HG03045 (cell line): ENCODE data around the gene VWA5A.

ENCODE experiments used
- ATAC-seq: cut with Tn5 transposase; IDR thresholded peaks from one replicate; pipeline ENCODE4 v1.9.1; 2021; ENCODE audit warnings: mild to moderate bottlenecking, moderate library complexity; ENCODE audit not compliant: unreplicated experiment

The VWA5A gene

GRCh38 chr11:124114942-124115781, at the start of gene VWA5A:
Gene VWA5A, plus strand, starts transcription at chr11:124115450. Its CDS starts 2,062 bp downstream, at chr11:124117512.
- peak; percentile 100 for ATAC-seq

GRCh38 chr11:124068601-124069110, 46.6 kb upstream of the VWA5A start:
- no peak for ATAC-seq

GRCh38 chr11:124069429-124070401, 45.5 kb upstream of the VWA5A start:
- ATAC-seq: peak; percentile 81

- peak; percentile 74 for ATAC-seq
Observed at GRCh38 chr11:124070915-124071622, 44.2 kb upstream of the VWA5A start.

GRCh38 chr11:124071623-124071948, 43.7 kb upstream of the VWA5A start:
- no peak for ATAC-seq

- ATAC-seq: no peak
Observed at GRCh38 chr11:124072147-124072546, 43.1 kb upstream of the VWA5A start.

GRCh38 chr11:124074554-124074953, 40.7 kb upstream of the VWA5A start:
- no peak for ATAC-seq

- ATAC-seq: no peak
Observed at GRCh38 chr11:124075492-124075840, 39.8 kb upstream of the VWA5A start.

- peak; percentile 73 for ATAC-seq
Observed at GRCh38 chr11:124075841-124076651, 39.2 kb upstream of the VWA5A start.

- ATAC-seq: no peak
Observed at GRCh38 chr11:124077266-124077665, 38.0 kb upstream of the VWA5A start.

- ATAC-seq: no peak
Observed at GRCh38 chr11:124078591-124078990, 36.7 kb upstream of the VWA5A start.

- no peak for ATAC-seq
Observed at GRCh38 chr11:124079631-124080326, 35.5 kb upstream of the VWA5A start.

- no peak for ATAC-seq
Observed at GRCh38 chr11:124080327-124081001, 34.8 kb upstream of the VWA5A start.

GRCh38 chr11:124081483-124081882, 33.8 kb upstream of the VWA5A start:
- no peak for ATAC-seq

- ATAC-seq: no peak
Observed at GRCh38 chr11:124082371-124082770, 32.9 kb upstream of the VWA5A start.

GRCh38 chr11:124085583-124085982, 29.7 kb upstream of the VWA5A start:
- ATAC-seq: no peak

- no peak for ATAC-seq
Observed at GRCh38 chr11:124085997-124086846, 29.0 kb upstream of the VWA5A start.

- ATAC-seq: no peak
Observed at GRCh38 chr11:124090996-124091395, 24.3 kb upstream of the VWA5A start.
